Right lobe of liver (tissue), 6 donors: Measurements from ENCODE around the gene NME4. TPM values are rescaled to one million over a fixed set of nuclear protein-coding genes. Genes with fewer than 3 reads are reported as not detected.
A peak's percentile ranks its signal among the peaks of the same experiment; 100 is the strongest.

Experiments used
- ATAC-seq, 4 donors: fragments of 200-7000 bp; cut with Tn5 transposase; one replicate each; pipeline ENCODE4 v1.9.1; 2020; ENCODE audit warnings: mild to moderate bottlenecking in 4 of 4, moderate library complexity in 4 of 4
- DNase-seq, 3 donors: peaks; one replicate each; pipeline ENCODE4 v3.0.0-alpha.2; 2020
- H3K27ac ChIP-seq, 3 donors: fragments of 200-600 bp; one replicate each; pipeline ENCODE4 v1.8.0; 2022
- H3K27me3 ChIP-seq, 2 donors: fragments of 200-600 bp; one replicate each; pipeline ENCODE4 v1.8.0; 2022
- H3K36me3 ChIP-seq, 4 donors: fragments of 200-600 bp; sonication (generic) in 1 of 4; one replicate each; pipeline versions ENCODE4 v1.5.1 to v1.8.0; 2017 to 2022; ENCODE audit warnings: control low read depth in 1 of 4
- H3K4me1 ChIP-seq, 4 donors: fragments of 200-600 bp; sonication (generic) in 1 of 4; one replicate each; pipeline versions ENCODE4 v1.5.1 to v1.8.0; 2017 to 2022; ENCODE audit warnings: control low read depth in 1 of 4
- H3K4me3 ChIP-seq, 3 donors: fragments of 200-600 bp; one replicate each; pipeline ENCODE4 v1.8.0; 2022
- H3K9me3 ChIP-seq, 4 donors: fragments of 200-600 bp; sonication (generic) in 1 of 4; one replicate each; pipeline versions ENCODE4 v1.5.1 to v1.8.0; 2017 to 2022; ENCODE audit warnings: control low read depth in 1 of 4
- CTCF ChIP-seq, 4 donors: fragments of 200-600 bp in 3 of 4; fragments of 450-650 bp in 1 of 4; IDR thresholded peaks; one replicate each; pipeline versions ENCODE4 v1.5.1 to v1.8.0; 2016 to 2022; ENCODE audit warnings: antibody characterized with exemption in 4 of 4, mild to moderate bottlenecking in 2 of 4
- POLR2A ChIP-seq: fragments of 450-650 bp; IDR thresholded peaks from one replicate; pipeline ENCODE4 v1.6.1; 2017; ENCODE audit warnings: antibody characterized with exemption, mild to moderate bottlenecking
- WGBS: methylation state at CpG from one replicate; pipeline ENCODE4 v1.1.6; 2018; ENCODE audit warnings: low coverage, low lambda C conversion rate; ENCODE audit not compliant: insufficient coverage; ENCODE audit errors: missing lambda C conversion rate; 5-methylcytosine and 5-hydroxymethylcytosine counted together
- intact Hi-C, 2 donors: fragments of 100-400 bp; cut with DNase I; formaldehyde crosslinking; loops; one replicate each; pipeline versions ENCODE4 v1.11.2 to v1.14.1; 2022
- total RNA-seq, 6 experiments: library from RNA; depleted of rRNA in 2 of 6; stranded (reverse); fragments of >200 nt in 2 of 6; fragmentation: NEBNext Ultra II Directional in 3 of 6; extraction: Animal tissue kit (Norgen Biotek cat#: 25700) in 3 of 6; gene quantifications; one replicate each; pipeline versions ENCODE4 v1.1.0 to v1.2.4, GENCODE V29; 2016 to 2023
- donor health status: DM: no; HTN: yes; CAD: no.
- donor health status: DM: no; HTN: no; CAD: no.
- donor health status: DM: no; HTN: no; CAD: no.
- donor health status: DM: no; HTN: yes; CAD: no.
- donor health status: DM: no; HTN: yes; CAD: no.

NME4 gene
- total RNA-seq, 6 experiments from 2014 or later: 50.3 to 83.6 (median 61.0) TPM

- intact Hi-C loops: loop anchor here in 1 of 2 donors (10.0 kb wide), 1 partner anchor 102 kb away; no protein-coding TSS in a partner anchor
Observed at GRCh38 chr16:392450-393030, 4.5 kb upstream of the NME4 start.

GRCh38 chr16:396199-396598 lies 800 bp upstream of the NME4 start:
- H3K4me3 ChIP-seq: no peak overlapping the region
- no peaks in the 10 kb centered on the region for H3K27me3 ChIP-seq
- no peak for TF ChIP-seq POLR2A
- no peak overlapping the region for H3K27ac ChIP-seq
- H3K9me3 ChIP-seq: no peaks in the 10 kb centered on the region
- peaks cover 0 to 6% (median 0%) of the 10 kb centered on the region in 4 donors for H3K4me1 ChIP-seq
- intact Hi-C loops: loop anchor here in 1 of 2 donors (10.0 kb wide), 1 partner anchor 99 kb away; no protein-coding TSS in a partner anchor
- ATAC-seq (no peak), DNase-seq (no peak)
- WGBS: 26% methylated on average over 3 of the region's 3 CpGs
- H3K36me3 ChIP-seq: no peaks in the 10 kb centered on the region

More at GRCh38 chr16:392450-393030, 4.5 kb upstream of the NME4 start:
- ATAC-seq (peak in 3 of 4 donors; percentile 24 to 42 (median 39)), DNase-seq (no peak)
- Histone ChIP-seq H3K4me3 (no peak overlapping the region), H3K27me3 (no peaks in the 10 kb centered on the region), H3K4me1 (no peaks in the 10 kb centered on the region), H3K9me3 (no peaks in the 10 kb centered on the region), H3K27ac (no peak overlapping the region), H3K36me3 (no peaks in the 10 kb centered on the region)
- peak in 1 of 4 donors; percentile 4 for TF ChIP-seq CTCF (IDR thresholded peaks at IDR 0.05)
- TF ChIP-seq POLR2A: no peak
- 80% methylated on average over 5 of the region's 7 CpGs for WGBS

GRCh38 chr16:396605-397004 lies 394 bp upstream of the NME4 start:
- no peaks in the 10 kb centered on the region for H3K36me3 ChIP-seq
- no peaks in the 10 kb centered on the region for H3K27me3 ChIP-seq
- no peaks in the 10 kb centered on the region for H3K9me3 ChIP-seq
- ATAC-seq (peak in 2 of 4 donors; percentile 11 to 42), DNase-seq (peak in 1 of 3 donors; percentile 49)
- peak overlapping the region in 1 of 3 donors; percentile 43 for H3K27ac ChIP-seq
- TF ChIP-seq POLR2A (no peak), CTCF (IDR thresholded peaks at IDR 0.05) (no peak)
- H3K4me1 ChIP-seq: peaks cover 0 to 6% (median 0%) of the 10 kb centered on the region in 4 donors
- WGBS: 7% methylated on average over 21 of the region's 22 CpGs
- intact Hi-C loops: loop anchor here in 1 of 2 donors (10.0 kb wide), 1 partner anchor 98 kb away; no protein-coding TSS in a partner anchor
- peak overlapping the region; percentile 12 to 65 (median 41) for H3K4me3 ChIP-seq

GRCh38 chr16:397736-398332 lies 835 bp downstream of the NME4 start:
- ATAC-seq (peak; percentile 20 to 46 (median 34)), DNase-seq (peak; percentile 72 to 76 (median 72))
- no peaks in the 10 kb centered on the region for H3K36me3 ChIP-seq
- peaks cover 0 to 10% (median 0%) of the 10 kb centered on the region in 4 donors for H3K4me1 ChIP-seq
- no peak overlapping the region for H3K4me3 ChIP-seq
- H3K9me3 ChIP-seq: no peaks in the 10 kb centered on the region
- no peaks in the 10 kb centered on the region for H3K27me3 ChIP-seq
- H3K27ac ChIP-seq: no peak overlapping the region
- WGBS: 30% methylated on average over 2 of the region's 29 CpGs
- intact Hi-C loops: loop anchor here in 1 of 2 donors (10.0 kb wide), 1 partner anchor 97 kb away; no protein-coding TSS in a partner anchor
- TF ChIP-seq POLR2A (no peak), CTCF (IDR thresholded peaks at IDR 0.05) (peak; percentile 26 to 39 (median 31))
